Raji (cell line): ENCODE results near the gene CCL14.

Source experiments
- POLR2A ChIP-seq: IDR thresholded peaks from 2 replicates; pipeline ENCODE4 v1.6.1; 2011; ENCODE audit warnings: low read depth, low read length, control low read depth; ENCODE audit not compliant: insufficient read depth

Gene CCL14

GRCh38 chr17:35986643-35987042 lies at the start of gene CCL14:
Gene CCL14, minus strand, starts transcription at chr17:35986729. Its CDS starts 80 bp downstream, at chr17:35986649.
- TF ChIP-seq POLR2A = no peak

DNA sequence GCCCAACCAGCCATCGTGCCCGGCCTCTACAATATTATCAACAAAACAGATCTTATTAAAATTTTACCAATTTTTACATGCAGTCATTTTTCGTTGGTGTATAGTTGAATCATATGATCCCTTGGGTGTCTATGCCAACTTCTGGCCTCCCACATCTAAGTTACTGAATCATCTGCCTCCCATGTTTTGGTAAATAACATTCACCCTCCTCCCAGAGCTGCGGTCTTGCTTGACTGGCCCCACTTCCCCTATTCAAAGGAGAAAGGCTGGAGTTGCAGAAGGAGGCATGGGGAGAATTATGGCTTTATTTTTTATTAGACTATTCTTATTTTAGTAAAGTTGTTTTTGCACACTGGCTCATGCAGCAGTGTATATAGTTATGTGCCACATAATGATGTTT lies 49.7 kb upstream of the CCL14 start:
- TF ChIP-seq POLR2A = no peak

GRCh38 chr17:36034127-36034526 lies 47.6 kb upstream of the CCL14 start:
- TF ChIP-seq POLR2A = no peak

DNA sequence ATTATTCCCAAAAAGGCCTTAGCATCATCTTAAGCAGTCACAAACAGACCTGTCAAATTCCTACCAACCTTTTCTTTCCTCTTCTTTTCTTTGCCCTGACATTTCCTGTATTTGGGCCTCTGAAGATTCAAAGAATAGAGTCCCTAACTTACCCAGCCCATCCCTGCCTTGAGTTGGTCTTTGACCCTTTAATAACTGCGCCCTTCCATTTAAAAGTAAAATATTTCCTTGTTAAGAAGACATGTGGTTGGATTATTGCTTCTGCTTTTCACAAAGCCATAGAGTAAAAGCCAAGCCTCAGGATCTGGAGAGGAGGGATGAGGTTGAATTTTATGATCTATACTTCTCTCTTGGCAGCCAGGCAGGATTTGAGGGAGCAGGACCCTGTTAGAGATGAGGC lies 44.4 kb upstream of the CCL14 start:
- TF ChIP-seq POLR2A = no peak

- no peak for TF ChIP-seq POLR2A
These were observed 41.2 kb upstream of the CCL14 start for GRCh38 chr17:36027761-36028160.

DNA sequence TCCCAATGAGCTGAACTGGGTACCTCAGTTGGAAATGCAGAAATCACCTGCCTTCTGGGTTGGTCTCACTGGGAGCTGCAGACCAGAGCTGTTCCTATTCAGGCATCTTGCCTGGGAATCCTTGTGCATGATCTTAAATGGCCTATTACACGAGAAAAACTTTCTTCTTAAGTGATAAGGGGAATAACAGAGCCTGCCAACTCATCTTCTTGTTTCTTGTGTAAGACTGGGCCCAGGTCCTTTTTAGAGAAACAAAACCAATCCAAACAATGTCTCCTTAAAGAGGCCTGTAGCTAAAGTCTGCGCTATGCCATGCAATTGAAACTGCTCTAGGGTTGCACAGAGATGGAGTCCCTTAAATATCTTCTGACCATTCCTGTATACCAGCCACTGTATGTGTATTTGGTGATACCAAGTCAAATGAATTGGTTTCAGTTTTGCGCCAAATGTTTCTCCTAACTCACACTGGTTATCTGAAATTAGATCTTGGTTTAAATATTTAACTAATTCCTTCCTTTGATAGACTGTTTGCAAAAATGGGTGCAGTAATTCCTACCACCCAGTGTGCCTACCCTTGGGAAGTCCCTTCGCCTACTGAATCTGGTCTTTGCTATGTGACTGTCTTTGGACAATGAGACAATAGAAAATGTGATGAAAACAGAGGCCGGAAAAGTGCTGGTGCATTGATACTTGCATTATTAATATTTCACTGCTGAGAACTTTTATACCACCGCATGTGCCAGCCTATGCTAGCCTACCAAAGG lies 37.8 kb upstream of the CCL14 start:
- no peak for TF ChIP-seq POLR2A

DNA sequence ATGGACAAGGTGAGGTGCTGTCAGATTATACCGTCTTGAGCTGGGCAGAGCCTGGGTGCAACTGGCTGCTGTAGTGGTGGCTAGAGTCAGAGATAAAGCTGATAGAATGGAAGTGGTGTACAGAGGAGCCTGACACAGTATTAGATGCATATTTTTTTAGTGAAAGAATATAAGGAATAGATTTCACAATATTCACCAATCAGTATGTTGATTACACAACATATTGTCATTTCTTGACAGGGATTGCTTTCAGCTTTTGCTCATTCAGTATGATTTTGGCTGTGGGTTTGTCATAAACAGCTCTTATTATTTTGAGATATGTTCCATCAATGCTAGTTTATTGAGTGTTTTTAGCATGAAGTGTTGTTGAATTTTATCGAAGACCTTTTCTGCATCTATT lies 32.9 kb upstream of the CCL14 start:
- TF ChIP-seq POLR2A = no peak

GRCh38 chr17:36017799-36018198 lies 31.3 kb upstream of the CCL14 start, which contains the start of gene CCL23:
Gene CCL23, minus strand, starts transcription at chr17:36017972. Its CDS starts 75 bp downstream, at chr17:36017897.
- TF ChIP-seq POLR2A = no peak

DNA sequence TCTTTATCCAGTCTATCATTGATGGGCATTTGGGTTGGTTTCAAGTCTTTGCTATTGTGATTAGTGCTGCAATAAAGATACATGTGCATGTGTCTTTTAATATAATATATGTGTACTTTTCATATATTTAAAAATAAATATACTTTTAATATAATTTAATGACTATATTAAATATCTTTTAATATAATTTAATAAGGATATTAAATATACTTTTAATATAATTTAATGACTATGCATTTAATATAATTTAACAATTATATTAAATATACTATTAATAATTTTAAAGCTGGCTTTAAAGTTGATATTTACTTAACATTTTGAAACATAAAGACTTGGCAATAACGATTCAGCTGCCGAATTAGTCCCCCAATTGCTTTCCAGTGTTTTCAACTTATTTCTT lies 30.0 kb upstream of the CCL14 start:
- no peak for TF ChIP-seq POLR2A

DNA sequence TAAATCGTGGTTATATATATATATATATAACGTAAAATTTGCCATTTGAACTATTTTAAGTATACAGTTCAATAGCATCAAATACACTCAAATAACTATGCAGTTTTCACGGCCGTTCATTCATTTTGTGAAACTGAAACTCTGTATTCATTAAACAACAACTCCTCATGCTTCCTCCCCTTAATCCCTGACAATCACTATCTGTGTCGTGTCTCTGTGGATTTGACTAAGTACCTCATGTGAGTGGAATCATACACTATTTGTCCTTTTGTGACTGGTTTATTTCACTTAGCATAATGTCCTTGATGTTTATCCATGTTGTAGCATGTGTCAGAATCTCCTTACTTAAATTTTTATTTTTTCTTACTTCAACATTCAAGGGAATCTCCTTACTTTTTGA lies 28.4 kb upstream of the CCL14 start:
- TF ChIP-seq POLR2A = no peak

GRCh38 chr17:36011201-36011600 lies 24.7 kb upstream of the CCL14 start:
- TF ChIP-seq POLR2A = no peak

- no peak for TF ChIP-seq POLR2A
These were observed 22.6 kb upstream of the CCL14 start for GRCh38 chr17:36008998-36009665.

- TF ChIP-seq POLR2A = no peak
These were observed 18.1 kb upstream of the CCL14 start for GRCh38 chr17:36004594-36005108.

- TF ChIP-seq POLR2A = no peak
These were observed 16.1 kb upstream of the CCL14 start for GRCh38 chr17:36002631-36003030.

- TF ChIP-seq POLR2A = no peak
These were observed 15.5 kb upstream of the CCL14 start for GRCh38 chr17:36001862-36002603.
